ENCODE data around the gene MBD3.
"Not testable (repeated sequence)": the region's sequence is repeated elsewhere in the genome, so short reads cannot be mapped to it uniquely, and the experiment has no call there.

The MBD3 gene

GRCh38 chr19:1539749-1540148 lies 52.9 kb downstream of the MBD3 start:
- DNase-seq (ENCODE audit: low read depth in 2 of 2) = not testable (repeated sequence)

GRCh38 chr19:1538978-1539377 lies 53.7 kb downstream of the MBD3 start:
- DNase-seq (ENCODE audit: low read depth in 2 of 2) = no peak

GRCh38 chr19:1535699-1536098 lies 57.0 kb downstream of the MBD3 start:
- DNase-seq (ENCODE audit: low read depth in 2 of 2) = not testable (repeated sequence)

- no peak for DNase-seq (ENCODE audit: low read depth in 2 of 2)
Measured at GRCh38 chr19:1534972-1535371, 57.7 kb downstream of the MBD3 start.

GRCh38 chr19:1533510-1534150 lies 59.0 kb downstream of the MBD3 start:
- no peak for DNase-seq (ENCODE audit: low read depth in 2 of 2)

GRCh38 chr19:1532003-1532402 lies 60.7 kb downstream of the MBD3 start:
- no peak for DNase-seq (ENCODE audit: low read depth in 2 of 2)

GRCh38 chr19:1531587-1531986 lies 61.1 kb downstream of the MBD3 start:
- DNase-seq (ENCODE audit: low read depth in 2 of 2) = no peak

- not testable (repeated sequence) for DNase-seq (ENCODE audit: low read depth in 2 of 2)
Measured at GRCh38 chr19:1530856-1531255, 61.8 kb downstream of the MBD3 start.

- no peak for DNase-seq (ENCODE audit: low read depth in 2 of 2)
Measured at GRCh38 chr19:1529430-1529816, 63.2 kb downstream of the MBD3 start.

- no peak for DNase-seq (ENCODE audit: low read depth in 2 of 2)
Measured at GRCh38 chr19:1528596-1529429, 63.9 kb downstream of the MBD3 start.

- no peak for DNase-seq (ENCODE audit: low read depth in 2 of 2)
Measured at GRCh38 chr19:1527650-1528309, 64.9 kb downstream of the MBD3 start.

- no peak for DNase-seq (ENCODE audit: low read depth in 2 of 2)
Measured at GRCh38 chr19:1526979-1527649, 65.6 kb downstream of the MBD3 start.

GRCh38 chr19:1526066-1526778 lies 66.4 kb downstream of the MBD3 start:
- DNase-seq (ENCODE audit: low read depth in 2 of 2) = no peak

- no peak for DNase-seq (ENCODE audit: low read depth in 2 of 2)
Measured at GRCh38 chr19:1525343-1525742, 67.3 kb downstream of the MBD3 start.

- no peak for DNase-seq (ENCODE audit: low read depth in 2 of 2)
Measured at GRCh38 chr19:1524972-1525325, 67.7 kb downstream of the MBD3 start.

GRCh38 chr19:1524287-1524971 lies 68.2 kb downstream of the MBD3 start:
- no peak for DNase-seq (ENCODE audit: low read depth in 2 of 2)
